ENCODE measurements around the gene RCOR3.
"Not testable (repeated sequence)": the region's sequence is repeated elsewhere in the genome, so short reads cannot be mapped to it uniquely, and the experiment has no call there.

RCOR3 gene
- total RNA-seq = 3.9 to 42.7 (median 22.1) reads per million in 17 experiments

DNA sequence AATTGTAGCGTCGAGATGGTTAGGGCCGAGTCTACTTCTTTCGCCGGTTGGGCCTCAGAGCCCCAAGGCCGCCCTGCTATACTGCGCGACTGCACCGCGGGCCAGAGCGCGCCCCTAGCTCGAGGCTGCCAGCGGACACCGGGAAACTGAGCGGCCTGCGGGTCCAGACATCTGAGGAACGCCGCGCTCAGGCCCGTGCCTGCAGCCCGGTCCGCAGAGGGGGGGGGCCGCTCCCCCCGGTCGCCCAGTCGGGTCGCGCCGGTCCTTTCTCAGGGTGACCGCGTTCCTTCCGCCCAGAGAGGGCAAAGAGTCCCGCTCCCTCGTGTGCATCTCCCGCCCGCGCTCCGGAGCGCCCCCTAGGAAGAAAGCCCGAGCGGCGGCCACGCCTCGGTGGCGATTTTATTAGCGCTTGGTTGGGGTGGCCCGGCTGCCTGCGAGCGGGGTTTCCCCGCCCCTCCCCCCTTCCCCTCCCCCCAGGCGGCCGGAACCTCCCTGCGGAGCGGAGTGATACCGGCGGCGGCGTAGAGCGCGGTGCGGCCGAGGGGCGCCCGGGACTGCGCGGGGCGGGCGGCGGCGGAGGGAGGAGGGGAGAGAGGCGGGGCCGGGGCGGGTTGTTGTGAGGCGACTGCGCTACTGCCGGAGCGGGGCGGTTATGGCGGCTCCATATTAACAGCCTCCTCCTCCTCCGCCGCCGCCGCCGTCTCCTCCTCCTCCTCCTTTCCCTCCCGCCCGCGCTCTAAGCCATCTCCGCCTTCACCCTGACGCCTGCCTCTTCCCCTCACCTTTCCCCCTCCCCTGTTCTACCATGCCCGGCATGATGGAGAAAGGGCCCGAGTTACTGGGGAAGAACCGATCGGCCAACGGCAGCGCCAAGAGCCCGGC is at the start of gene RCOR3:
RCOR3 (plus strand) TSS at position 611 of the 882 bp plus-strand sequence; CDS start at position 806, 195 bp downstream.
- peak; percentile 91 to 98 (median 95) for DNase-seq

GRCh38 chr1:211210052-211210451 is 49.1 kb upstream of the RCOR3 start:
- no peak for DNase-seq

GRCh38 chr1:211210965-211211364 is 48.2 kb upstream of the RCOR3 start:
- DNase-seq = no peak

DNA sequence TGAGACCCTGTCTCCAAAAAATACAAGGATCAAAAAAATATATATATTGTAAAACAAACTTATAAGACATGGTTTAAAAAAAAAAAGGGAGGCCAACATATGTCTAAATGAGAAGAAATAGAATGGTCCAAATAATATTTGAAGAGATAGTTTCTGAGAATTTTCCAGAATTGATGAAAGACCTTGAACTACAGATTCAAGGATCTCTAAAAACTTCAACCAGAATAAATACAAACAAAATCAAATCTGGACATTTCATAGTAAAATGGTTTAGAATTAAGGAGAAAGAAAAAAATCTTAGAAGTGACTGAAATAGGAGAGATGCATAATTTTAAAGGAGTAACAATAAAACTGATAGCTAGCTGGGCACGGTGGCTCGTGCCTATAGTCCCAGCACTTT is 45.5 kb upstream of the RCOR3 start:
- DNase-seq = no peak

DNA sequence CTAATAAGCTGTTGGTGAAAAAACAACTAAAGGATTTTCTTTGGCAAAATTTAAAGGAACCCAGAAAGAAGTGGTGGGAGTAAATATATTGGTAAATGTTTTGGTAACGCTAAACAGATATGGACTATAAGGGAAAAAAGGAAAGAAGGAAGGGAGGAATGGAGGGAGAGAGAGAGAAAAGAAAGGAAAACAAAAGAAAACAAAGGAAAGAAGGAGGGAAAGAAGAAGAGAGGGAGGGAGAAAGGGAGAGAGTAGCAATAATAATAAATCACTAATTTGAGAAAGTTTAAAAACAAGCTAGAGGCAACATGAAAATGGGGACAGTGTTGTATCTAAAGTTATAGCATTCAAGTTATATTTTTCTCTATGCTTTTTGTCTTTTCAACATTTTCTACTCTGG is 43.6 kb upstream of the RCOR3 start:
- DNase-seq = no peak

DNA sequence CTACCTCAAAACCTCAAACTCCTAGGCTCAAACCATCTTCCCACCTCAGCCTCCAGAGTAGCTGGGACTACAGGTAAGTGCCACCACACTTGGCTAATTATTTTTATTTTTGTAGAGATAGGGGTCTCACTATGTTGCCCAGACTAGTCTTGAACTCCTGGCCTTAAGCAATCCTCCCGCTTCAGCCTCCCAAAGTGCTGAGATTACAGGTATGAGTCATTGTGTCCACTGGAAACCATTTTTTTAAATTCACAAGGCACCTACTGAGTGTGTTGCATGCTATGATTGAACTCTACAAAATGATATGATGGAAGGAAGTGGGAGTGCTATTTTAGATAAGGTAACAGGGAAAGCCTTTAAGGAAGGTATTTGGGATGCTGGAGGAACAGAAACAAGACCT is 41.8 kb upstream of the RCOR3 start:
- DNase-seq = no peak

GRCh38 chr1:211222469-211223234 is 36.5 kb upstream of the RCOR3 start:
- not testable (repeated sequence) for DNase-seq

DNA sequence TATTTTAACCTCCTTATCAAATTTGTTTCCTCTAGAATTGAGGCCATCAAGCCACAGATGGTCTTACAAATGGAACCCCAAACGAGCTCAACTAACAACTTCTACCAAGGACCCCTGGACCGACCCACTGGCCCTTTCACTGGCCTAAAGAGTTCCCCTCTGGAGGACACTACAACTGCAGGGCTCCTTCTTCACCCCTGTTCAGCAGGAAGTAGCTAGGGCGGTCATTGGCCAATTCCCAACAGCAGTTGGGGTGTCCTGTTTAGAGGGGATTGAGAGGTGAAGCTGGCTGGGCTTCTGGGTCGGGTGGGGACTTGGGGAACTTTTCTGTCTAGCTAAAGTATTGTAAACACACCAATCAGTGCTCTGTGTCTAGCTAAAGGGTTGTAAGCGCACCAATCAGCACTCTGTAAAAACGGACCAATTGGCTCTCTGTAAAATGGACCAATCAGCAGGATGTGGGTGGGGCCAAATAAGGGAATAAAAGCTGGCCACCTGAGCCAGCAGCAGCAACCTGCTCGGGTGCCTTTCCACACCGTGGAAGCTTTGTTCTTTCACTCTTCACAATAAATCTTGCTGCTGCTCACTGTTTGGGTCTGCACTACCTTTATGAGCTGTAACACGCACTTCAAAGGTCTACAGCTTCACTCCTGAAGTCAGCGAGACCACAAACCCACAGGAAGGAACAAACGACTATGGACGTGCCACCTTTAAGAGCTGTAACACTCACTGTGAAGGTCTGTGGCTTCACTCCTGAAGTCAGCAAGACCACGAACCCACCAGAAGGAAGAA is 30.4 kb upstream of the RCOR3 start:
- DNase-seq = not testable (repeated sequence)

GRCh38 chr1:211229365-211229759 is 29.8 kb upstream of the RCOR3 start:
- no peak for DNase-seq

DNA sequence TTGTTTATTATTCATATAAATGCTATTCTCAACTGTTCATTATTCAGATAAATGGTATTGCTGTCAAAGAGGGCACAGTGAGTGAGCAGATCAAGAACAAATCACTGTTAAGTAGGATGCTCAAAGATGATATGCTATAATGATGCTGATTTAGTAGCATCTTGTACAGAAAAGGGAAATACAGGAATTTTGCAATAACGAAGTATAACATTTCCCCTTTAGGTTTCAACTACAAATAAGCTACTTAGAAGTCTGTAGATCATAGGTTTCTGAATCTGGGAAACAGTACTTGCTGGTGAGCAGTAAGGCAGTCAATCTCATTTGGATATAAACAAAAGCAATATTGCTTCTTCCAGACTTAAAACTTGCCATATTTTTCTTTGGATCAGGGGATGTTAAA is 27.3 kb upstream of the RCOR3 start:
- DNase-seq = peak in 2 of 4 experiments; percentile 52 to 63

GRCh38 chr1:211236633-211237320 is 22.4 kb upstream of the RCOR3 start:
- no peak for DNase-seq

GRCh38 chr1:211237579-211237978 is 21.6 kb upstream of the RCOR3 start:
- DNase-seq = no peak

DNA sequence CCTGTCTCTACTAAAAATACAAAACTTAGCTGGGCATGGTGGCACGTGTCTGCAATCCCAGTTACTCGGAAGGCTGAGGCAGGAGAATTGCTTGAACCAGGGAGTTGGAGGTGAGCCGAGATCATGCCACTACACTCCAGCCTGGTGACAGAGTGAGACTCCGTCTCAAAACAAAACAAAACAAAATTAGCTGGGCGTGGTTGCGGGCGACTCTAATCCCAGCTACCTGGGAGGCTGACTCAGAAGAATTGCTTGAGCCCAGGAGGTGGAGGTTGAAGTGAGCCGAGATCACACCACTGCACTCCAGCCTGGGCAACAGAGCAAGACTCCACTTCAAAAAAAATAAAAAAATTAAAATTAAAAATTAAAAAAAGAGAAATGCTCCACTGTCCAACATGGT is 18.6 kb upstream of the RCOR3 start:
- not testable (repeated sequence) for DNase-seq

- no peak for DNase-seq
Observed at GRCh38 chr1:211241071-211241470, 18.1 kb upstream of the RCOR3 start.

DNA sequence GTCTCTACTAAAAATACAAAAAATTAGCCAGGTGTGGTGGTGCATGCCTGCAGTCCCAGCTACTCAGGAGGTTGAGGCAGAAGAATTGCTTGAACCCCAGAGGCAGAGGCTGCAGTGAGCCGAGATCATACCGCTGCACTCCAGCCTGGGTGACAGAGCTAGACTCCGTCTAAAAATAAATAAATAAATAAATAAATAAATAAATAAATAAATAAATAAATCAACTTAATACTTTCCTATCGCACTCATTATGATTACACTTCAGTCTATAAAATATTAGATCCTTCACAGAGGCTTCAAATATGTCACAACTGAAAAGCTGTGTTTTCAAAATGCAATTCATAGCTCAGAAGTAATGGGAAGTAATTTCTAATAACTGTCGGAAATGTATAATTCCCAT is 15.5 kb upstream of the RCOR3 start:
- not testable (repeated sequence) for DNase-seq

GRCh38 chr1:211246583-211246982 is 12.6 kb upstream of the RCOR3 start:
- DNase-seq = not testable (repeated sequence)

DNA sequence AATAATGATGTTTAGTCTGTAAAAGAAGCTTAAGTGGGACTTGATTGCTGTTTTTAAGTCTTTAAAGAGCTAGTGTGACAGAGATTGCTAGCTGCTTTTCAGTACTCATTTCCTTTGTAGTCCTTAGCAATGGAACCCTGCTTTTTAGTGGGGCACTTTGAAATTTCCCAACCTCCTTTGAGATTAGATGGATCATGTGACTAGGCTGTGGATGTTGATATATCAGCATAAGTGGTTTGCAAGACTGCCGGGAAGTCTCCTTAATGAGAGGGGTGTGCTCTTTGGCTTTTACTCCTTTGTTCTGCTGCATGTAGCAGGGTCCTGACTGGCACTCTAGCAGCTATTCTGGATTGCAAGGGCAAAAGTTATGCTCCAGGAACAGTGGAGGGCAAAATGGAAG is 11.2 kb upstream of the RCOR3 start:
- DNase-seq = peak in 1 of 4 experiments; percentile 3

DNA sequence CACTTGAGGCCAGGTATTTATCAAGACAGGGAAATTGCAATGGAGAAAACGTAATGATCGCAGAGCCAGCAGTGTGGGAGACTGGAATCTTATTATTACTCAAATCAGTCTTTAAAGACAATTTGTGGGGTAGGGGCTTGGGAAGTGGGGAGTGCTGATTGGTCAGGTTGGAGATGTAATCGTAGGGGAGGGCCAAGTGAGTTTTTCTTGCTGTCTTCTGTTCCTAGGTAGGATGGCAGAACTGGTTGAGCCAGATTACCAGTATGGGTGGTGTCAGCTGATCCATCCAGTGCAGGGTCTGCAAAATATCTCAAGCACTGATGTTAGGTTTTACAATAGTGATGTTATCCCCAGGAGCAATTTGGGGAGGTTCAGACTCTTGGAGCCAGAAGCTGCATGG is 9.6 kb upstream of the RCOR3 start:
- not testable (repeated sequence) for DNase-seq

GRCh38 chr1:211257826-211258225 is 1.3 kb upstream of the RCOR3 start:
- no peak for DNase-seq

GRCh38 chr1:211258310-211258755 is 833 bp upstream of the RCOR3 start:
- DNase-seq = peak; percentile 65 to 81 (median 74)

DNA sequence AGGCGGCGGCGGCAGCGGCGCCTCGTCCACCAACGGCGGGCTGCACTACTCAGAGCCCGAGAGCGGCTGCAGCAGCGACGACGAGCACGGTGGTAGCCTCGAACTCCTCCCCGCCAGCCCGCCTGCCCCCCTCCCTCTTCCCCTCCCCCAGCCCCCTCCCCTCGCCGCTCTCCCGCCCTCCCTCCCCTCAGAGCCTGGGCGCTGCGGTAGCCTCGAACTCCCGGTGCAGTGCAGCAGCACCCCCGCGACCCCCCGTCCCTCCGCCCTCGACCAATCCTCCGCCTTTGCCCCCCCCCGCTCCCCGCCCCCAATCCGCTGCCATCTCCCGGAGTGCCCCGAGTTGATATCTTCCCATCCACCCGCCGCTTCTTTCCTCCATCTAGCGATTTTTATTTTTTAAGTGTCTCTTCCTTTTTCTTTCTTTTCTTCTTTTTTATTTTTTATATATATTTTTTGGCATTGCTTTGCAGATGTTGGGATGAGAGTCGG is 516 bp downstream of the RCOR3 start:
- no peak for DNase-seq

All from suppressor macrophage (primary cell).